ENCODE results near the gene SLC12A7.

- TF ChIP-seq CTCF (IDR thresholded peaks at IDR 0.05), result no peak
- TF ChIP-seq POLR2A (IDR thresholded peaks at IDR 0.05), result no peak
These were observed 73.2 kb downstream of the SLC12A7 start for GRCh38 chr5:1038417-1039209.
